HG02970 (cell line): ENCODE data around the gene TRNAU1AP.

ENCODE experiments used
- ATAC-seq: cut with Tn5 transposase; IDR thresholded peaks from one replicate; pipeline ENCODE4 v1.9.1; 2021; ENCODE audit warnings: mild to moderate bottlenecking, moderate library complexity, moderate number of reproducible peaks; ENCODE audit not compliant: unreplicated experiment, low FRiP score

The TRNAU1AP gene

GRCh38 chr1:28602536-28603439 is 49.9 kb downstream of the TRNAU1AP start:
- ATAC-seq, result no peak

DNA sequence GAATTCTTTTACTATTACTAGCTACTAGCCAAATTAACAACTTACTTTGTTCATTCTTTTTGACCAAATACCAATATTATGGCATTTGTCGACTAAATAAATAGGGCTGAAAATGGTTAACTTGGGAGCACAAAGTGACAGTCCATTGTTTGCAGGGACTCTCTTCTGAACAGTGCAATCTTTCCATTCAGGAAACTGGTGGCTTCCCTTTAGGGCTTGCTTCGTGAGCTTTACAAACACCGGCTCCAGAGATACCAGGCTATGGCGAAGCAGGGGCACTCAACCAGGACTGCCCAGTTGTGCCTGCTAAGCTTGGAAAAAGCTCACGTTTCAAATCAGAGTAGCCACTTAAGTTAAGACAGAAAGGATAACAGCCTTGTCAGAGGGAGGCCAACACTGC is 51.5 kb downstream of the TRNAU1AP start:
- no peak for ATAC-seq

DNA sequence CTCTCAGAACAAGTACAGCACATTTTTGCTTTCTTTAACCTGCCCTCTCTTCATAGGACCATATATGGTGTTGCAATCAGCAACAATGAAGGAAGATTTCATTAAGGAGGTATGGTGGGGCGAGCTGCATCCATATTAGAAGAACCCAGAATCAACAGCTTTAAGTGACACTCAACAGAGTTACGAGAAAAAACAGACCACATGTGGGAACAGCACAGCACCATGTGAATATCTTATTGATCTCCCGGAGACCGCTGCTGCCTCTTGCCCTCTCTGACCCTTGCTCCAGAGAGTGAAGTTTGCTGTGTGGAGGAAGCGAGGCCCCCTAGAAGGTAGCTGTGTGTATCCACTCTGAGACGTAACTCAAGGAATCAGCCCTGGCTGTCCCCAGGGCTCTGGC is 52.1 kb downstream of the TRNAU1AP start:
- no peak for ATAC-seq

GRCh38 chr1:28606771-28607170 is 53.9 kb downstream of the TRNAU1AP start:
- no peak for ATAC-seq

- ATAC-seq, result no peak
Observed at GRCh38 chr1:28613175-28613574, 60.3 kb downstream of the TRNAU1AP start.
